ENCODE measurements around the gene NR2F2.

- TF ChIP-seq POLR2AphosphoS5 (IDR thresholded peaks at IDR 0.05; ENCODE audit: low read depth) (no peak), REST (IDR thresholded peaks at IDR 0.05; ENCODE audit: unreplicated experiment) (no peak), CTCF (conservative IDR thresholded peaks at IDR 0.05; ENCODE audit: low read depth in 2 of 2) (peak; percentile 85 to 91), EZH2phosphoT487 (IDR thresholded peaks at IDR 0.05; ENCODE audit: unreplicated experiment) (peak; percentile 85), ZNF114 (CRISPR knock-in tag; IDR thresholded peaks at IDR 0.05) (no peak), EZH2 (IDR thresholded peaks at IDR 0.05; ENCODE audit: low read depth, unreplicated experiment) (peak; percentile 77), ETS1 (IDR thresholded peaks at IDR 0.05) (0 out of 2 replicates have a peak, but pooled peaks have one; percentile 15), ZNF331 (CRISPR knock-in tag; IDR thresholded peaks at IDR 0.05; ENCODE audit: low read depth) (no peak), CREB1 (CRISPR knock-in tag; IDR thresholded peaks at IDR 0.05; ENCODE audit: low read depth) (peak; percentile 85), JUNB (IDR thresholded peaks at IDR 0.05; ENCODE audit: unreplicated experiment) (no peak), NANOG (IDR thresholded peaks at IDR 0.05; ENCODE audit: borderline replicate concordance) (no peak), STAT1 (IDR thresholded peaks at IDR 0.05; ENCODE audit: unreplicated experiment) (no peak)
These were observed 26.3 kb downstream of the NR2F2 start for GRCh38 chr15:96356494-96357455.
